ENCODE data around the gene PM20D1. TPM values are rescaled to one million over a fixed set of nuclear protein-coding genes. Genes with fewer than 3 reads are reported as not detected.
"Not testable (repeated sequence)": the region's sequence is repeated elsewhere in the genome, so short reads cannot be mapped to it uniquely, and the experiment has no call there.

The PM20D1 gene
- polyA plus RNA-seq, 1 donor = not detected

DNA sequence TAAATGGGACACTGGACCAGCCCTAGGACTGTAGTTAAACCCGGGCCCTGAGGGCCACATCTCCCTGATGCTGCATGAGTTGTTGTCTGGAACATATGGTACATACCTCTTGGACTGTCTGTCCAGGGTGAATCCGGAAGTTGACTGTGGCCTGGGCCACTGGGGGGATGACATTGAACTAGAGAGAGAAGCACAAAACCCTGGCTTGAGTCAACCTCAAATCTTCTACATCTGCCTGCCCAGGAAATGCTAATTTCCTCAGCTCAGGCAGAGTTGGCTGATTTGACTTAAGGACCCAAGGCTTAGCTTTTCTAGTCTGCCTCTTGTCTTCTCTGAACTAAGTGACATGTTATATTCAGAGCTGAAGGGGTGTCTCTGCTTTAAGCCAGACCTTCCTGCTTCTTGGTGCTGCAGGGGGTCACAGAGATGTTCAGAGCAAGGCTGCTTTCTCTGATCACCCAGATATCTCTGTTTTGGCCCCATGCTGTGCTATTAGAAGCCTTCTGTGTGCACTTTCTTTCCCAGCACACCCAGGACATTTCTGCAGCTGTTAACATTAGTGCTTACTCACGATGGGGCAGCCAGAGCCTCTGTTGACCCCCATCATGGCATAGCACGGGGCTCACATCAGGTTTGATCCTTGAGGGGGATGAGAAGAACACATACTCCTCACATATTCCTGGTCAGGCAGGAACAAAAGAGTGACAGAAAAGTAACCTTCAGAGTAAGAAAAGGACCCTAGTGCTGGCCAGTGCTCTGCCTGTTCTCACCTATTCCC lies 9.6 kb downstream of the PM20D1 start:
- no peak for DNase-seq

DNA sequence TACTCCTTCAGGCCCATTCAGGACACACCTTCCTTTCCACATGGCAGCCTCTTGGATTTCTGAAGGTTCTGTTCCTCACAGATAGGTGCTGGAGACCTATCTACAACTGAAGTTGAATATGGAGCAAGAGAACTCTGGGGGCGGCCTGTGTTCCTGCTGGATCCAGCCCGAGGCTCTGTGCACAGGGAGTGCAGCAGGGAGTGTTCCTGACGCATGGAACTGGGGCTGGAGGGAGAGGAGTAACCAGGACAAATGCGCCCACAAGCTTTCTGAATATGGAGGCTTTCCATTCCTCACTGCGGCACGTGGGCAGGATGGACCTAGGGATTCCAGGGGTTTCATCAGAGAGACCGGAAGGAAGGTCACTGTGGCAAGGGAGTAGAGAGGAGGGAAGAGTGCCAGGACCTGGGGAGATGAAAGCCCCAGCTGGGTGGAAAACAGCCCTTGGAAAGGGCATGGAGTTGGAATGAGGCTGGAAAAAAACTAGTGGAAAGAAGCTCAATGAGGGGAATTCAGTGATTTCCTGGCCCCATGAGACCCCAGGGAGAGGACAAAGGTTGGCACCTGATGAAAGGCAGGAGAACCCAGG lies 12.5 kb downstream of the PM20D1 start:
- DNase-seq = no peak

DNA sequence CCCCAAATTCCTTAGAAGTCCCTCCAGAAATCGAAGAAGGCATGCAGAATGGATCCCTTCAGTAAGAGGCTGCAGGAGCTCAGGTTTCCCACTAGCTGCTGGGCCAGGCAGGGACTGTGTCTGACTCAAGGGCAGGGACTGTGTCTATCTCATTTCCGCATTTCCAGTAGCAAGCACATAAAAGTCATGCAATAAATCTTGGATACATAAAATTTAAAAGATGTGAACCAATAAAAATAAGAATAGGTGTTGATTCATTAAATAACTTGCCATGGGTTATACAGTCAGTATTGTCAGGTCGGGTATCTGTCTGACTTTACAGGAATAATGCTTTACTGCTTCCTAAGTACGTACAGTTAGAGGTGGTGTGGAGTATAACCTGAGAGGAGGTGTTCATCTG lies 15.2 kb downstream of the PM20D1 start:
- DNase-seq = no peak

DNA sequence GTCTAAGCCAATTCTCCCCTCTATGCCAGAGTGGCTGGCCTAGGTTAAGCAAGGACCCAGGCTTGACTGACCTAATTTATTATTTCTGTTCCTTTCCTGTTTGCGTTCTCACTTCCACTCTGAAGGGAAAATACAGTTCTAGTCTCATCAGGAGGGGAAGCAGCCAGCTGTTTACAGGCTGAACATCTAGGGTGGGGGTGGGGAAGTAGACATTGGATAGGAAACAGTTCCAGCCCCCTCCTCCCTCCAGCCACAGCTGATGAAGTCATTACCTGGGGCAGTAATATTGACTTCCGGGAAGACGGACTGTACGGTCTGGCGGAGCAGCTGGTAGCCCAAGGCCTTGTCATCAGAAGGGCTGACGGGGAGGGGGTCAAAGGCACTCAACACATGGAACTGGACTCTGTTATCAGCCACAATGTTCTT lies 17.6 kb downstream of the PM20D1 start:
- no peak for DNase-seq

DNA sequence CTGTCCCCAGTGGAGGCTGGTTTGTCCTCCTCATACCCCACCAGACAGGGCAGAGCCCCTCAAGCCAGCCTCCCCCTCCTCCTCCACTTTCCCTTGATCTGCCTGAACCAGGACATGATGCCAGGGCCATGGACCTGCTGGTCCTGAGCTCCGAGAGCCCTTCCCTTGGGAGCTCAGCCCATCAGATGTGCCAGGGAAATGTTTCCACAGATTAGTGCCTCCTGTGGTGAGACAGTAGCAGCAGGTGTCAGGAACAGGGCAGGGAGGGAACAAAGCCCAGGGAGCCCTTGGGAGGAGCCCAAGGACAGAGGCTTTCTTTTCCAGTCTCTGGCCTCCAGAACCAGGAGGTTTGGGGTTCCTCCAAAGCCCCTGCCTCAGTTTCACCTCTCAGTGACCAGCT lies 22.3 kb downstream of the PM20D1 start:
- DNase-seq = no peak

DNA sequence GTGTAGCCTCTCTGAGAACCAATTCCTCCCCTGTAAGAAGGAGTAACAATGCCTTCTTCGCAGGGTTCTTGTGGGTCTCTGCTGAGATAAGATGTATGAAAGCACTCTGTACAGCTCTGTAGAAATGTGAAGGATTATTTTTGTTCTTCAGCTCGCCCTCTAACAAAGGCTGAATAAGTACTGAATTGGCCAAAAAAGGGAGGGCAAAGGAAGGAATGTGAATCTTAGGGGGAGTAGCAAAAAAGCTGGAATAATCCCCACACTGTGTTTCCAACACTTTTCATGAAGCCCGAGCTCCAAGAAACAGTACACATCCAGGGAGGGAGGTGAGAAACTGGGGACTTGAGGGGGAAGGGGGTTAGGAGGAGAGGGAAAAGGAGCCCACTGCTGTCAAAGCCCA lies 22.9 kb downstream of the PM20D1 start:
- DNase-seq = no peak

DNA sequence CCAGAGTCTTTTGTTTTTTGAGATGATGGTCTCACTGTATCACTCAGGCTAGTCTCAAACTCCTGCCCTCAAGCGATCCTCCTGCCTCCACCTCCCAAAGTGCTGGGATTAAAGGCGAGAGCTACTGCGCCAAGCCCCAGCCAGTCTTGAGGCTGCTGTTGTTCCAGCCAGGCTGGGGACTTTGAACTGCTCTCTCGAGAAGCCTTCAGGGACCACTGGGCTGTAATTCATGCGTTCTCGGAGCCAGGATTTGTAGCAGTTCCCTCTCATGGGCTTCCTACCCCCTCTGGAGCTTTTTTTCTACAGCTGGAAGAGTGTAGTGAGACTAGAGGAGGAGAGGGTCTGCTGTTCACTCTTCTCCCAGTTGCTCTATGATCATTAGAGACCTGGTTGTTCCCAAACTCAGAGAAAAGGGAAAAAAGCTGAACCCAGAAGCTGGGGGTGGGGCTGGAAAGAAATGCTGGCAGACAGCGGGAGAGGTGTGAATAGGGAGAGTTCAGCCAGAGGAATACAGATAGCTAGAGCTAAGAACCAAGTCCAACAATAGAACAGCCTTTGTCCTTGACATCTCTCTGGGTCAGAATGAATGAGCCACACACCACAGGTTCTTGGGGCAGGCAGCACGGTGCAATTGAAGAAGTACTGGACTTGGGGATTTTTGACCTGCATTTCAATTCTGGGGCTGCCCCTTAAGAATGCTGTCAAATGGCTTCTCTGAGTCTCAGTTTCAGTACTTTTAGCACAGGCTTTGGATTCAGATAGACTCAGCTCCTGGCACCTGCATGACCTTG lies 23.7 kb downstream of the PM20D1 start:
- no peak for DNase-seq

DNA sequence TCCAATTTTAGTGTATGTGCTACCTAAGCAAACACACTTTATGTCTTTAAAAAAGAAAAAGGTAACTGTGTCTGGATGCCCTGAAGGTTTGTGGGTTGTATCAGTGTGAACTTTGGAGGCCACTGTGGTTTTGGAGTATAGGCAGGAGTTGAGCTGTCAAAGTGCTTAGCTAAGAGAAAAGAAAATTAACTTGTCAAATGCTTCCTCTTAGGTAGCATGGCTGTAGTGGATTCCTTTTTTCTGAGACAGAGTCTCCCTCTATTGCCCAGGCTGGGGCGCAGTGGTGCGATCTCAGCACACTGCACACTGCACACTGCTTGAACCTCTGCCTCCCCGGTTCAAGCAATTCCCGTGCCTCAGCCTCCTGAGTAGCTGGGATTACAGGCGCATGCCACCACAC lies 25.8 kb downstream of the PM20D1 start:
- no peak for DNase-seq

DNA sequence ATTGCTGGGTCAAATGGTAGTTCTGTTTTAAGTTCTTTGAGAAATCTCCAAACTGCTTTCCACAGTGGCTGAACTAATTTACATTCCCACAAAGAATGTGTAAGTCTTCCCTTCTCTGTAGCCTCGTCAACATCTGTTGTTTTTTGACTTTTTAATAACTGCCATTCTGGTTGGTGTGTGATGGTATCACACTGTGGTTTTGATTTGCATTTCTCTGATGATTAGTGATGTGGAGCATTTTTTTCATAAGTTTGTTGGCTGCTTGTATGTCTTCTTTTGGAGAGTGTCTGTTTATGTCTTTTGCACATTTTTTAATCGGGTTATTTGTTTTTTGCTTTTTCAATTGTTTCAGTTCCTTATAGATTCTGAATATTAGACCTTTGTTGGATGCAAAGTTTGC lies 26.7 kb downstream of the PM20D1 start:
- DNase-seq = not testable (repeated sequence)

DNA sequence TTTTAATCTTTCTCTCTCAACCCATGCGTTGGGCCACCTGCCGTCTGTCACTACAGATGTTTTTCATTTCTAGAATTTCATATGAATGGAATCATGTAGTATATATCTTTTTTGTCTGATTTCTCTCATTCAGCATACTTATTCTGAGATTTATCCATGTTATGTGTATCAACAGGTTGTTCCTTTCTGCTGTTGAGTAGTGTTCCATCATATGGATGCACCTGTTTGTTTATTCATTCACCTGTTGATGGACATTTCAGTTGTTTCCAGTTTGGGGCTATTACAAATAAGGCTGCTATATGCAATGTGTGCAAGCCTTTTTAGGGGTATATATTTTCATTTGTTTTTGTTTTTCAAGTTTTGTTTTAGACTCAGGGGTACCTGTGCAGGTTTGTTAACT lies 27.5 kb downstream of the PM20D1 start:
- no peak for DNase-seq

DNA sequence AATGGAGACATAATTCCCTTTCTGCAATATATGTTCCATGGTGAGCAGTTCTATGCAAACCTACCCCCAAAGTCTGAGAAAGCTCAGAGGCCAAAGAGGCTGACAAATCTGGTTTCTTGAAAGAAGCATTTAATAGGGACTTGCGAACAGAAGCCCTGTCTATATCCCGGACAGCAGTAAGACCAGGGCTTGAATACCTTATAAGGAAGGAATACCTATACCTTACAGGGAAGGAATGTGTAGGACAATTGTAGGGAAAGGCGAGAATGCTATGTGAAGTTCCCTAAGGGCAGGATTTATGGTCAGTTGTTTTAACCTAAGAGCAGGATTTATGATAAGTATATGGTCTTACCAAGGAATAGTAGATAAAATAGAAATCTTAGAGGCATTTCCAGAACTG lies 31.9 kb downstream of the PM20D1 start:
- DNase-seq = no peak

DNA sequence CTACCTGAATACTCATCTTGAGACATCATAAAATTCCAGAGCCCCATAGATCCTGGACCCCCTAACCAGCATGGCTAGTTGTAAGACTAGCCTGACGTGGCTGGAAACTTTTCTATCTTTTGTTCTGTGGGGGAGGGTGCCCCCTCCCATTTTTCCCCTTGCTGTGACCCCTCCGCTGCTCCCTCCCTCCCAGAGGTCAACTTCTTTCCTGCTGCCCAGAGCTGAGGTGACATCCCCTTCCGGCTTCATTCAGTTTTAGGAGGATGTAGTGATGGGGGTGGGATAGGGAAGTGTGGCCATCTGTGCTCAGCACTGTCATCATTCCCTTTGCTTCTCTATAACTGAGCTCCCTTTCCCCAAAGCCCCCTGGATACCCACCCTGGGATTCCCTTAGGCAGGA lies 32.6 kb downstream of the PM20D1 start:
- DNase-seq = no peak

DNA sequence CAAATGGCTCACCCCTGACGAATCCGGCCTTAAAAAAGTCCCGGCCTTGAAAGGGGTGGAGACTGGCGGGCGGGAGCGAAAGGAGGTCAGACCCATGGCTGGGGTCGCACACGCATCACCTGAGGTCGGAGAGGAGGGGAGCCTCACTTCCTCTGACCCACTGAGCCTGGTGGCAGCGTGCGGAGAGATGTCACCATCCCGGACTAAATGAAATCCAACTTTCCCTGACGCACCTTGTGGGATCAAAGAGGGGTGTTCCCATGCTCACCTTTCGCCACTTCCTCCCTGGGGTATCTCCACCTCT lies 36.2 kb downstream of the PM20D1 start:
- no peak for DNase-seq

DNA sequence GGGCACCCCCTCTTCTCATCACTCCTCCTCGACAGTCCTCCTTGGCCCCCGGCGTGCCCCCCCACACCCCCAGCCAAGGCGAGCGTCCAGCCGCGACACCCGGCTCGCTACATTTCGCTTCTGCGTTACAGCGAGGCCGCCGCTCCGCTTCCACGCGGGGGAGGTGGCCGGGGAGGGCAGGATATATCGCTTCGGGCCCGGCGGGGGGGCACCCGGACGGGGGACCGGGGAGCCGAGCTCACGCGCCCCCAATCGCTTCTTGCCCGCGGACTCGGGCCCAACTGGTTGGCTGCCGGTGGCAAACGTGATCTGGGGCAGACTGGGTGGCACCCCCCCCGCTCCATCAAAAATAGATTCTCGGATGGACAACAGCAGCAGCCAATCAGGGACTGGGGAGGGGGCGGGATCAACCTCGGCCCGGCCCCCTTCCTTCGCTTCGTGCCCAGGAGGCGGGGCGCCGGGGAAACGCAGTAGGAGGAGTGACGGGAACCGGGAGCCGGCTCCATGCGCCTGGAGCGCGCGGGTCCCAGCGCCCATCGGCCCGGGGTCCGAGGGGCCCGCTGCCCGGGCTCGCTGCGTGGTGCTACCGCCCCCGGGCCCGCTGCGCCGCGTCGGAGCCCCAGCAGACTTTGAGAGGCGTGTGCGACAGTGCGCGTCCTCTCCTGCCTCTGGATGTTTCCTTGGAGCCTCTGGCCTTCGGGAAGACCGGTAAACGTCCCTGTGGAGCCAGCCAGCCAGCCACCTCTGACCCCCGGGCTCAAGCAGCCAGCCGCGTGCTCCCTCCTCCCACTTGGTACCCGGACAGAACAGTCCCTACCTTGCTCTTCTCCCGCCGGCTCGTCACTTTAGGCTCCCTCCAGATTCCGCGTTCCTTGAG lies 36.8 kb downstream of the PM20D1 start, which contains the start of gene SLC41A1:
Gene SLC41A1, minus strand, starts transcription at position 321 of the 877 bp plus-strand sequence. CDS start 2,757 bp downstream, outside the sequence.
- DNase-seq = peak; percentile 93

DNA sequence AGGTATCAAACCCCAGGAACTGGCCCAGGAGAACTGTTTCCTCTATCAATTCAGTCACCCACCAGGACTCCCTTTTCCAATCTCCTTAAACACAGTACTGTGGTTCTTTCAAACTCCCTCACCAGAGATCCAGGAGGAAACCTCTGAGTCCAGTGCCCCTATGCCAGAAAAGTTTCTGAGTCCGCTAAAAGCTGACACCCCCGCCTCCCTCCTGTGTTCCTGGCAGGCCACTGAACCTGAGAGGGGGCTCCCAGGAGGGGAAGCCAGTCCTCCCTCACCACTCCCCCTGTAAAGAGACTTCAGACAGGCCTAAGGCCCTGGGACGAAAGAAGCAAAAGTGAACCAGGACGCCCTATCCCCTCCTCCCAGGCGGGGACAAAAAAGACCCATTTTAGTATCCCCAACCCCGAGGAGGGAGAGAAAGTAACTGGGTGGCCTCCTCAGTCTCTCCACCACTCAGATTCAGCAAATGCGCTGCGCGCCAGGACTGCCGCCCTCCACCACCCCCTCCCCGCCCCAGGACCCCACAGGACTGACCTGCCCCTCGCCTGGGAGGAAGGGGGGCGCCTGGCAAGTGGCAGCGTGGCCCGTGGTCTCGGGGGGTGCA lies 37.6 kb downstream of the PM20D1 start:
- peak; percentile 27 for DNase-seq

DNA sequence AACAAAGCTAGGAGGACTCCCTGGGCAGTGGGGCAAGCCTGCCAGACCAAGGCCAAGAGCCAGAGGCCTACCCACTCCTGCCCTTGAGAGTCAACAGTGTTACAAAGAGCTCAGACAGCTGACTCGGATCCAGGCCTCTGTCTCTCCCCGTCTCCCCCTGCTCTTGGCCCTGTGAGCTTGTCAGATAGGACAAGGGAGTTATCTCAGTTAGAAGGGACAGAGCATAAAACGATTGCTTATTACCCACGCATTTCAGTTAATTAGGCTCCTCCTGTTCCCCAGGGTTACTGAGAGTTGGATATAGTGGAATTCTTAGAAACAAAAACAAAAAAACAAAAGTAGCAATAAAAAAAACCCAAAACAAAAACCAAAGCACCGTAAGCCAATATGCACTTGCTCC lies 38.3 kb downstream of the PM20D1 start:
- no peak for DNase-seq

DNA sequence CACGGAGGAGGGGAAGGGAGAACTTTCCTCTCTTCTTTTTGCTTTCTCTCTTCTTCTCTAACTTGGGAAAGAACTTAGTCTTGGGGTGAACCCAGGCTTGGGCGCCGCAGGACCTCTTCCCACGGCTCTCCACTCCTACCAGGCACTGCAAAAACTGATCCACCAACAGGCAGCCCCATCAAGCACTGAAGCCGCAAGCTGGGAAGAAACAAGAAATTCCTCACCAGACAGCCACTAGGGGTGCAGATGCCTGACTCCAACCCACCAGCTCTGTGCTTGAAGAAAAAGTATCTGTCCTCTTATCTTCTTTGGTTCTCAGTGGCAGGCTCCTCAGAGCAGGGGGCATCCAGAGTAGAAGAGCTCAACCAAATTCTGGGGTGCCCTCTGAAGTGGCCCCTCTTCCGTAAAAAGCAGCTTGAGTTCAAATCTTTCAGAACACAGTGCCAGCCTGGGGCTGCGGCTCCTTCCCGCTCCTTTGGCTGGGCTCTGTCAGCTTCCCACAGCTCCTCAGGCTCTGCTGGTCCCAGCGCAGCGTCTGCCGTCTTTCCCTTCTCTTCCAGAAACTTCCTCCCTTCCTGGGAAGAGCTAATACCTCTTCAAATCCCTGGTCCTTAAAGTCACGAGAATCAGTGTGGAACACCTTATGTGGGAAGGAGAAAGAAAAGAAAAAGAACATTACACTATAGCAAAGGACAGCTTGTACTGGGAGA lies 39.3 kb downstream of the PM20D1 start:
- no peak for DNase-seq

DNA sequence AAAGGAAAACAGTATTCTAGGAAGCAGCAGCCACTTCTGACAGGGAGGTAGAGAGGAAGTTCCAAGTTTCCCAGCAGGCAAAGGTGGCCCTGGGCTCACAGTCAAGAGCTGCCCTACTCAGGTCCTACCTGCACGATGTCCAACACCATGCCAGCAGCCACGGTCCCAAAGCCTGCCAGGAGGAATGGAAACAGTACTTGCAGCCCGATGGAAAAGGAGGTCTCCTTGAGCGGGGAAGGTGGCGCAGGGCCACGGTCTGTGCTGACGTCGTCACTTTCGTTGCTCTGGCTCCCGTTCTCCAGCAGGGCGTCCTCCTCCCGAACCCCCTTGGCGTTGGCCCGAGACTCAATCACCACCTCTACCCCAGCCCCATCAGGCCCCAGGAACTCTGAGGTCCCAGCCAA lies 40.0 kb downstream of the PM20D1 start:
- no peak for DNase-seq

DNA sequence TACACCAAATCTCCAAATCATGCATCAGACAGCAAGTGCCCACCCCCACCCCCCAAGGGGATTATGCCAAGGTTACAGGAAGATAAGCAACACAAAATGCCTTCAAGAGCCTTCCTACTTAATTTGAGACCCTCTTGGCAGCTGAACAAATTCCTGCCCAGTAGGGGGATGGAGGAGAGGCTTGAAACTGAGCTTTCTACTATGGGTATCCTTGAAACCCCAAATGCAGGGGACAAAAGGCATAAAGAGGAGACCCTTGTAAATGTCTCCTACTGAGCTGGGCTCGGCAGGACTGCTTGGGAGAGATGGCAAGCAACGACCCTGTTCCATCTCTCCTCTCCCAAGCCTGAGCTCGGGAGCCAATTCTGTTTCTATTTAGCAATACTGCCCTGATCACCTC lies 40.5 kb downstream of the PM20D1 start:
- no peak for DNase-seq

DNA sequence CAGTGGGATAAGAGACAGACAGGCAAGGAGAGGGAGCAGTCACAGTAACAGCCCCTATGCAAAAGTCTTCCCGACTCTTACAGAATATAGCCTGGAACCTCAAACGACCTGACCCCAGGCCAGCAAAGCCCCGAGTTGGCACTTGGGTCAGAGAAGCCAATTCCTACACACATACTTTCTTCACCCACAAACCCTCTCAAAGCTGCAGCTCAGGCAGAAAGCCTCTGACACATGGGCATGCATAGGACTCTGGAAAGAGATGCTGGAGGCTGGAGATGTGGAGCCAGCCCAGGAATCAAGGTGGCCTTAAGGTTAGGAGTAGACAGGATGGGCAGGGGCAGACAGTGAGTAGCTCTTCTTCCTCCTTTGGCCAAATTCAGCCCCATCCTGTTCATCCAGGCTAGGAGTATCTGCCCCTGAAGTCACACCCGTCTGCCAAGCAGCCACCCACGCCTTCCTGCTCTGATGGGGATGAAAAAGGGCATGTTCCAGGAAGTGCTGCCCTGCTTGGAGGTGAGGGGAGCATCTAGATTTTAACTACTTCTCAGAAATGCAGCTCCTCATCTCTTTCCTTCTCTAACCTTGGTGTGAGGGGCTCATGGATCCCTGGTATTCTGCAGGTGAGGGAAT lies 44.7 kb downstream of the PM20D1 start:
- no peak for DNase-seq

DNA sequence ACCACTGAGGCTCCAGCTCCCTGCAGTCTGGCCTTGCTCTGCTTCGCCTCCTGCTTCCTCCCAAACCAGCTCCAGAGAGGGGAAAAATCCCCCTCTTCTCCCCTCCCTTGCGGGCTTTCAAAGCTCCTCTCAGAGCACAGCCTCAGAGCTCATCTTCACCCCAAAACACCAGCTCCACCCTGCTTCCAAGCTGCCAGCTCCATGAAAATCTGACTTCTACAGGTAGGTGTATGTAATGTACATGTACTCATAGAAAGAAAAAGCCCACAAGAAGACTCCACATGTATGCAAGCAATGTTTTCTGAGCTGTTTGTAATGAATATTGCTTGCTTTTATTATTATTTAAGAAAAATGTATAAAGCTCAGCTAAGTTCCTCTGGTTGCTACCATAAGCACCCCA lies 45.3 kb downstream of the PM20D1 start:
- DNase-seq = no peak
